ENCODE measurements around the gene UBE2L3. TPM values are rescaled to one million over a fixed set of nuclear protein-coding genes. Genes with fewer than 3 reads are reported as not detected.

The UBE2L3 gene
- total and polyA plus RNA-seq, 2 of the 13 experiments (the other 11 are each of a cell fraction or from before 2014, with no cell fraction given), result 30.2 to 58.1 TPM

GRCh38 chr22:21629255-21630149, 62.0 kb downstream of the UBE2L3 start, which contains the start of gene YDJC (continued):
- TF ChIP-seq MAFK (conservative IDR thresholded peaks at IDR 0.05 in 1 of 2, IDR thresholded peaks at IDR 0.05 in 1 of 2; ENCODE audit: low read length in 2 of 2), result no peak
- peak; percentile 94 for TF ChIP-seq HNRNPL (IDR thresholded peaks at IDR 0.05; ENCODE audit: low read depth, low read length)
- TF ChIP-seq RAD51 (IDR thresholded peaks at IDR 0.05; ENCODE audit: borderline replicate concordance), result no peak
- peak; percentile 61; the same call in 1 of the 2 replicates for TF ChIP-seq HMG20B (CRISPR knock-in tag; conservative IDR thresholded peaks at IDR 0.05)
- TF ChIP-seq CREB3 (CRISPR knock-in tag; IDR thresholded peaks at IDR 0.05), result peak; percentile 89
- TF ChIP-seq ZNF572 (CRISPR knock-in tag; IDR thresholded peaks at IDR 0.05), result no peak
- TF ChIP-seq ZFAT (CRISPR knock-in tag; conservative IDR thresholded peaks at IDR 0.05), result peak; percentile 75; the same call in 1 of the 2 replicates
- TF ChIP-seq ZNF7 (CRISPR knock-in tag; IDR thresholded peaks at IDR 0.05), result no peak
- peak; percentile 82 for TF ChIP-seq AKAP8 (CRISPR knock-in tag; IDR thresholded peaks at IDR 0.05)
- TF ChIP-seq MIER2 (CRISPR knock-in tag; IDR thresholded peaks at IDR 0.05), result peak; percentile 77
- TF ChIP-seq ZXDC (CRISPR knock-in tag; IDR thresholded peaks at IDR 0.05), result no peak; the same call in 1 of the 2 replicates
- no peak for TF ChIP-seq ARNT (IDR thresholded peaks at IDR 0.05)
- 0 out of 2 replicates have a peak, but pooled peaks have one; percentile 78 for TF ChIP-seq ZNF775 (CRISPR knock-in tag; IDR thresholded peaks at IDR 0.05; ENCODE audit: borderline replicate concordance)
- no peak; the same call in 1 of the 2 replicates for TF ChIP-seq XBP1 (CRISPR knock-in tag; IDR thresholded peaks at IDR 0.05)
- peak; percentile 70 for TF ChIP-seq RBM22 (optimal IDR thresholded peaks at IDR 0.05; ENCODE audit: low read length)
- no peak for TF ChIP-seq SOX6 (IDR thresholded peaks at IDR 0.05)
- peak; percentile 73 for TF ChIP-seq SOX6 (CRISPR knock-in tag; IDR thresholded peaks at IDR 0.05)
- TF ChIP-seq NFKB2 (CRISPR knock-in tag; IDR thresholded peaks at IDR 0.05; ENCODE audit: borderline replicate concordance), result peak; percentile 95
- peak; percentile 91 for TF ChIP-seq ZNF543 (CRISPR knock-in tag; IDR thresholded peaks at IDR 0.05)
- TF ChIP-seq PLSCR1 (CRISPR knock-in tag; IDR thresholded peaks at IDR 0.05; ENCODE audit: borderline replicate concordance), result no peak
- TF ChIP-seq, protein P1, sequence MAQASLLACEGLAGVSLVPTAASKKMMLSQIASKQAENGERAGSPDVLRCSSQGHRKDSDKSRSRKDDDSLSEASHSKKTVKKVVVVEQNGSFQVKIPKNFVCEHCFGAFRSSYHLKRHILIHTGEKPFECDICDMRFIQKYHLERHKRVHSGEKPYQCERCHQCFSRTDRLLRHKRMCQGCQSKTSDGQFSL (CRISPR knock-in tag; IDR thresholded peaks at IDR 0.05), result peak; percentile 60; the same call in 1 of the 2 replicates
- peak; percentile 50 for TF ChIP-seq PTBP1 (IDR thresholded peaks at IDR 0.05; ENCODE audit: low read depth, low read length, poor library complexity, severe bottlenecking)
- TF ChIP-seq ZNF850 (CRISPR knock-in tag; conservative IDR thresholded peaks at IDR 0.05), result no peak
- no peak for TF ChIP-seq POLR2AphosphoS2 (IDR thresholded peaks at IDR 0.05; ENCODE audit: low read depth, low read length)
- TF ChIP-seq MXD3 (CRISPR knock-in tag; IDR thresholded peaks at IDR 0.05), result peak; percentile 96
- peak; percentile 85; the same call in 1 of the 2 replicates for TF ChIP-seq ZSCAN21 (CRISPR knock-in tag; IDR thresholded peaks at IDR 0.05; ENCODE audit: borderline replicate concordance)
